DOHH2 (cell line): ENCODE results near the gene PSME2.

Experiments
- EZH2phosphoT487 ChIP-seq: fragments of 200-600 bp; sonication (generic); IDR thresholded peaks from 2 replicates; pipeline ENCODE4 v1.6.1; 2017; ENCODE audit warnings: borderline replicate concordance, mild to moderate bottlenecking, antibody characterized with exemption, low read length, moderate library complexity, mixed read lengths
- TF ChIP-seq, protein P1 (sequence below): fragments of 200-600 bp; sonication (generic); IDR thresholded peaks from one replicate; pipeline ENCODE4 v1.5.1; 2014; ENCODE audit warnings: antibody characterized with exemption, mild to moderate bottlenecking, low read depth, low read length; ENCODE audit not compliant: poor library complexity, severe bottlenecking

DNA sequence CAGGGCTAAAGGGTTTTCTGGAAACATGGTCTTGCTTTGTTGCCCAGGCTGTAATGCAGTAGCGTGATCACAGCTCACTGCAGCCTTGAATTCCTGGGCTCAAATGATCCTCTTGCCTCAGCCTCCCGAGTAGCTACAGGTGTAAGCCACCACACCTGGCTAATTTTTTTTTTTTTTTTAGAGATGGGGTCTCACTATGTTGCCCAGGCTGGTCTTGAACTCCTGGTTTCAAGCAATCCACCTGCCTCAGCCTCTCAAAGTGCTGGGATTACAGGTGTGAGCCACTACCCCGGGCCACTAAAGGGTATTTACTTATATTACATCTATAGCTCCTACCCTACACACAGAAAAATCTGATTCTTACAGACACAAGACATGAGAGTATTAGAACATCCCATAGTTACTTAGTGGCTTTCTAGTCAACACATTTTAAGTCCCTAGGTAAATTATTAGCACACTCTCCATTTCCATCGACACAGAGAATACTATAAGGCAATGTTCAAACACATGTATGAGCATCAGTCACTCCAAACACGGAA, 38.0 kb downstream of the PSME2 start:
- TF ChIP-seq, protein P1, sequence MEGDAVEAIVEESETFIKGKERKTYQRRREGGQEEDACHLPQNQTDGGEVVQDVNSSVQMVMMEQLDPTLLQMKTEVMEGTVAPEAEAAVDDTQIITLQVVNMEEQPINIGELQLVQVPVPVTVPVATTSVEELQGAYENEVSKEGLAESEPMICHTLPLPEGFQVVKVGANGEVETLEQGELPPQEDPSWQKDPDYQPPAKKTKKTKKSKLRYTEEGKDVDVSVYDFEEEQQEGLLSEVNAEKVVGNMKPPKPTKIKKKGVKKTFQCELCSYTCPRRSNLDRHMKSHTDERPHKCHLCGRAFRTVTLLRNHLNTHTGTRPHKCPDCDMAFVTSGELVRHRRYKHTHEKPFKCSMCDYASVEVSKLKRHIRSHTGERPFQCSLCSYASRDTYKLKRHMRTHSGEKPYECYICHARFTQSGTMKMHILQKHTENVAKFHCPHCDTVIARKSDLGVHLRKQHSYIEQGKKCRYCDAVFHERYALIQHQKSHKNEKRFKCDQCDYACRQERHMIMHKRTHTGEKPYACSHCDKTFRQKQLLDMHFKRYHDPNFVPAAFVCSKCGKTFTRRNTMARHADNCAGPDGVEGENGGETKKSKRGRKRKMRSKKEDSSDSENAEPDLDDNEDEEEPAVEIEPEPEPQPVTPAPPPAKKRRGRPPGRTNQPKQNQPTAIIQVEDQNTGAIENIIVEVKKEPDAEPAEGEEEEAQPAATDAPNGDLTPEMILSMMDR = no peak
- no peak for TF ChIP-seq EZH2phosphoT487
